CD4-positive, alpha-beta T cell treated with Interleukin-17A for 4 hours (primary cell): Measurements from ENCODE around the gene HMX2.
"Not testable (repeated sequence)": the region's sequence is repeated elsewhere in the genome, so short reads cannot be mapped to it uniquely, and the experiment has no call there.

Experiments used
- DNase-seq: peaks from one replicate; pipeline ENCODE4 v3.0.0-alpha.2; 2020; ENCODE audit warnings: mixed read lengths

HMX2 gene

GRCh38 chr10:123153486-123154091, 5.7 kb downstream of the HMX2 start:
- DNase-seq: no peak

GRCh38 chr10:123154092-123154710, 6.3 kb downstream of the HMX2 start, which contains the start of gene BUB3:
BUB3 (plus strand) TSS chr10:123154402; CDS start chr10:123154918, 516 bp downstream.
- peak; percentile 95 for DNase-seq

- peak; percentile 41 for DNase-seq
These were observed 7.0 kb downstream of the HMX2 start for GRCh38 chr10:123154711-123155505.

GRCh38 chr10:123156078-123156477, 8.1 kb downstream of the HMX2 start:
- DNase-seq: no peak

- DNase-seq: no peak
These were observed 9.3 kb downstream of the HMX2 start for GRCh38 chr10:123157210-123157609.

- DNase-seq: no peak
These were observed 10.7 kb downstream of the HMX2 start for GRCh38 chr10:123158682-123159081.

GRCh38 chr10:123160311-123160980, 12.5 kb downstream of the HMX2 start:
- DNase-seq: peak; percentile 31

- no peak for DNase-seq
These were observed 16.4 kb downstream of the HMX2 start for GRCh38 chr10:123164319-123164718.

GRCh38 chr10:123165445-123166072, 17.6 kb downstream of the HMX2 start:
- DNase-seq: no peak

GRCh38 chr10:123166618-123167017, 18.7 kb downstream of the HMX2 start:
- no peak for DNase-seq

- no peak for DNase-seq
These were observed 23.0 kb downstream of the HMX2 start for GRCh38 chr10:123170961-123171360.

GRCh38 chr10:123171616-123172015, 23.7 kb downstream of the HMX2 start:
- DNase-seq: not testable (repeated sequence)

GRCh38 chr10:123175389-123176387, 27.8 kb downstream of the HMX2 start:
- no peak for DNase-seq

- DNase-seq: not testable (repeated sequence)
These were observed 30.5 kb downstream of the HMX2 start for GRCh38 chr10:123178390-123178789.

- no peak for DNase-seq
These were observed 32.5 kb downstream of the HMX2 start for GRCh38 chr10:123180101-123181090.

GRCh38 chr10:123183724-123184123, 35.8 kb downstream of the HMX2 start:
- DNase-seq: no peak

GRCh38 chr10:123187781-123188180, 39.8 kb downstream of the HMX2 start:
- DNase-seq: no peak

- no peak for DNase-seq
These were observed 44.0 kb downstream of the HMX2 start for GRCh38 chr10:123191886-123192285.

GRCh38 chr10:123194056-123194455, 46.1 kb downstream of the HMX2 start:
- no peak for DNase-seq
